HG03108 (cell line): Measurements from ENCODE around the gene SRPK3.
"Not testable (repeated sequence)": the region's sequence is repeated elsewhere in the genome, so short reads cannot be mapped to it uniquely, and the experiment has no call there.

Experiments used
- ATAC-seq: cut with Tn5 transposase; IDR thresholded peaks from one replicate; pipeline ENCODE4 v1.9.1; 2021; ENCODE audit warnings: moderate library complexity; ENCODE audit not compliant: unreplicated experiment

The SRPK3 gene

GRCh38 chrX:153744210-153745066, 36.4 kb upstream of the SRPK3 start:
- ATAC-seq: no peak

GRCh38 chrX:153745067-153745433, 35.8 kb upstream of the SRPK3 start:
- ATAC-seq: not testable (repeated sequence)

GRCh38 chrX:153746359-153746758, 34.5 kb upstream of the SRPK3 start:
- no peak for ATAC-seq

- not testable (repeated sequence) for ATAC-seq
Observed at GRCh38 chrX:153746991-153747390, 33.9 kb upstream of the SRPK3 start.

- not testable (repeated sequence) for ATAC-seq
Observed at GRCh38 chrX:153749017-153749416, 31.8 kb upstream of the SRPK3 start.

- no peak for ATAC-seq
Observed at GRCh38 chrX:153750127-153750774, 30.6 kb upstream of the SRPK3 start.

- ATAC-seq: no peak
Observed at GRCh38 chrX:153755136-153755535, 25.7 kb upstream of the SRPK3 start.

GRCh38 chrX:153761863-153762262, 19.0 kb upstream of the SRPK3 start:
- no peak for ATAC-seq

- no peak for ATAC-seq
Observed at GRCh38 chrX:153762626-153763173, 18.1 kb upstream of the SRPK3 start.

GRCh38 chrX:153763298-153763932, 17.4 kb upstream of the SRPK3 start:
- no peak for ATAC-seq

- ATAC-seq: no peak
Observed at GRCh38 chrX:153763989-153764755, 16.7 kb upstream of the SRPK3 start, which contains the start of gene PLXNB3. Gene PLXNB3, plus strand, starts transcription at chrX:153764249. Its CDS starts 1,287 bp downstream, at chrX:153765536.

- no peak for ATAC-seq
Observed at GRCh38 chrX:153764786-153765137, 16.1 kb upstream of the SRPK3 start.

- no peak for ATAC-seq
Observed at GRCh38 chrX:153765138-153766079, 15.4 kb upstream of the SRPK3 start.

GRCh38 chrX:153766098-153766817, 14.6 kb upstream of the SRPK3 start:
- ATAC-seq: no peak

GRCh38 chrX:153766871-153767673, 13.8 kb upstream of the SRPK3 start:
- ATAC-seq: no peak

GRCh38 chrX:153767674-153768055, 13.2 kb upstream of the SRPK3 start:
- ATAC-seq: no peak

- ATAC-seq: no peak
Observed at GRCh38 chrX:153768311-153769157, 12.3 kb upstream of the SRPK3 start.
